HFF-Myc (cell line): ENCODE data around the gene DHRS9.

Source experiments
- DNase-seq: peaks from one replicate; pipeline ENCODE4 v3.0.0-alpha.2; 2011; ENCODE audit warnings: low read depth; ENCODE audit errors: extremely low read depth
- H3K4me3 ChIP-seq: replicated peaks from 2 replicates; pipeline ENCODE4 v1.5.1; 2011; ENCODE audit warnings: low read depth, mild to moderate bottlenecking, control low read depth, low read length
- TF ChIP-seq, protein P1 (sequence below): IDR thresholded peaks from 2 replicates; pipeline ENCODE4 v1.5.1; 2012; ENCODE audit warnings: mild to moderate bottlenecking, low read depth, low read length, control low read depth; ENCODE audit errors: missing control alignments

The DHRS9 gene

DNA sequence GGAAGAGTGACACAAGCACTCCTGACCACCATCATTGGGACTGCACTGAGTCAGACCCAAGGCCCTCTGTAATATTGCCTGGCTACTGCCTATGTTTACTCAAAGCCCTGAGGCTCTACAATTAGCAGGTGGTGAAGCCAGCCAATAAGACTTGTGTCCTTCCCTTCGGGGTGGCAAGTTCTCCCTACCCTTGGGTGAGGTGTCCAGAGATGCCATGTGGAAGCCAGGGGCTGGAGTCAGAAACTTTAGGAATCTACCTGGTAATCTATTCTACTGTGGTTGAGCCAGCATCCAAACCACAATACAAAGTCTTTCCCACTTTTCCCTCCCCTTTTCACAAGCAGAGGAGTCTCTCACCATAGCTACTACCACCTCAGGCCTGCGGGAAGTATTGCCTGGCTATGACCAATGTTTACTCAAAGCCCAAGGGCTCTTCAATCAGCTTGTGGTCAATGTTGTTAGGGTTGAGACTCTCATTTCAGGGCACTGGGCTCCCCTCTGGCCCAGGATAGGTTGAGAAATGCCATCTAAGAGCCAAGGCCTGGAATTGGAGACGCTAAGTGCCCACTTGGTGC is 17.6 kb downstream of the DHRS9 start:
- no peak for DNase-seq
- TF ChIP-seq, protein P1, sequence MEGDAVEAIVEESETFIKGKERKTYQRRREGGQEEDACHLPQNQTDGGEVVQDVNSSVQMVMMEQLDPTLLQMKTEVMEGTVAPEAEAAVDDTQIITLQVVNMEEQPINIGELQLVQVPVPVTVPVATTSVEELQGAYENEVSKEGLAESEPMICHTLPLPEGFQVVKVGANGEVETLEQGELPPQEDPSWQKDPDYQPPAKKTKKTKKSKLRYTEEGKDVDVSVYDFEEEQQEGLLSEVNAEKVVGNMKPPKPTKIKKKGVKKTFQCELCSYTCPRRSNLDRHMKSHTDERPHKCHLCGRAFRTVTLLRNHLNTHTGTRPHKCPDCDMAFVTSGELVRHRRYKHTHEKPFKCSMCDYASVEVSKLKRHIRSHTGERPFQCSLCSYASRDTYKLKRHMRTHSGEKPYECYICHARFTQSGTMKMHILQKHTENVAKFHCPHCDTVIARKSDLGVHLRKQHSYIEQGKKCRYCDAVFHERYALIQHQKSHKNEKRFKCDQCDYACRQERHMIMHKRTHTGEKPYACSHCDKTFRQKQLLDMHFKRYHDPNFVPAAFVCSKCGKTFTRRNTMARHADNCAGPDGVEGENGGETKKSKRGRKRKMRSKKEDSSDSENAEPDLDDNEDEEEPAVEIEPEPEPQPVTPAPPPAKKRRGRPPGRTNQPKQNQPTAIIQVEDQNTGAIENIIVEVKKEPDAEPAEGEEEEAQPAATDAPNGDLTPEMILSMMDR = no peak
- no peak overlapping the region for H3K4me3 ChIP-seq

DNA sequence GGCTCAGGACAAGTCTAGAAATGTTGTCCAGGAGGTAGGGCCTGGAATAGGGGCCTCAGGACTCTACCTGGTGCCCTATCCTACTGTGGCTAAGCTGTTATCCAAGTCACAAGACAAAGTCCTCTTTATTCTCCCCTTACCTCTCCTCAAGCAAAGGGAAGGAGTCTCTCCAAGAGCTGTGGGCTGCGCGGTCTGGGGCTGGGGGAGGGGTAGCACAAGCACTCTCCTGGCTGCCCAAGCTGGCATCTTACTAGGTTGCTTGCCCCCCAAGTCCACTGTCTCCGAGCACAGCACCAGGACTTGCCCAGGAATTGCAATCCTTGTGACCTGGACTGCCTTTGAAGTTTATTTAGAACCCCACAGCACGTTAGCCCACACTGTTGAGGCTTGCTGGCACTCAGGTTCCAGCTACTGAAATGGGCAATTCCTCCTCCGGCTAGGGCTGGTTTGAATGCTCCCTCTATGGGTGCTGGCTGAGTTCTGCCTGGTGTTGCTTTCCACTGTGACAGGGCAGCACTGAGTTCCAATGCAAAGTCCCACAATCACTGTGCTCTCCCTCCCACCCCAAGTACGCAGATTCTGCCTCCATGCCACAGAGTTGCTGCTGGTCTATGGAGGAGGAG is 18.5 kb downstream of the DHRS9 start:
- TF ChIP-seq, protein P1 = no peak
- no peak overlapping the region for H3K4me3 ChIP-seq
- no peak for DNase-seq

DNA sequence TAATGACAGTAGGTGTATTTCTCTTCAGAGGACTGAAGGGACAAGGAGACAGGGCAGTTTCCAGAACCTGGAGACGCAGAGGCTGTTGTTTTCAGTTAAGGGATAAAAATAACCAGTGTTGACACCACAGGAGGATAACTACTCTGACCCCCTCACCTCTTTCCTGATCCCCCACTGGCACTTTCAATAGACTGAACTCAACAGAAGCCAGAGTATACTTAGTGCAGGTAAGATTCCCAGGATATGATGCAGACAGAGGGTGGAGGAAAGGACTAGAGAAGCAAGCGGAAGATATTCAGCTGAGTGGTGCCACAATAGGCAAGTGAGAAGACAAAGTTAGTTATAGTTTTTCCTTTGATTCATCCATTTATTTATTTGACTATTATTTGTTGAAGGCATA is 19.8 kb downstream of the DHRS9 start:
- DNase-seq = no peak
- no peak overlapping the region for H3K4me3 ChIP-seq
- TF ChIP-seq, protein P1 = no peak

DNA sequence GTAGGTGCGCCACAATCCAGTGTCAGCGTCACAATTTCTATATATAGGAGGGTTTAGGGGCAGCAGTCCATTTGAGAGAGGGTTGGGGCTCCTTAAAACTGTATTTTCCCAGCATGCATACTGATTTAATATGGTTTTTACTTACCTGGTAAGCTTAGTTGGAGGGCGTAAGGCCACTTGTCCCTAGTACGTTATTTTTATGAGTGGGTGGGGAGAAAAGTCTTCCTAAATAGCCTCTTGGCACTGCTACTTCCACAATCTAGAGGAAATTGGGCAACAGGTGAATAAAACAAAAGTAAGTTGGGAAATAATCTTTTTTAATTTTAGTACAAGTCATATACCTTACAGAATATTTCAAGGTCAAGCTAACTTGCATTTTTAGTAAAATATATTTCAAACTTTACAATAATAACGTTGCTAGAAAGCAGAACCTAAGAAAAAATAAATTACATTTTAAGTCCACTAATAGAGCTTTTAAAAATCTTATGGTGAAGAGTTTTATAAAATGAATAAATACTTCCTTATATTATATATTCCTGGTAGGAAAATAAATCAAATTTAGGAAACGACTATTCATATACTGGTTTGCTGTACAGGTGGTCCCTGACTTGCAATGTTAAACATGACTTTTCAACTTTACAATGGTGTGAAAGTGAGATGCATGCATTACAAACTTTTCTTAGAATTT is 20.9 kb downstream of the DHRS9 start:
- TF ChIP-seq, protein P1 = no peak
- DNase-seq = no peak
- no peak overlapping the region for H3K4me3 ChIP-seq

DNA sequence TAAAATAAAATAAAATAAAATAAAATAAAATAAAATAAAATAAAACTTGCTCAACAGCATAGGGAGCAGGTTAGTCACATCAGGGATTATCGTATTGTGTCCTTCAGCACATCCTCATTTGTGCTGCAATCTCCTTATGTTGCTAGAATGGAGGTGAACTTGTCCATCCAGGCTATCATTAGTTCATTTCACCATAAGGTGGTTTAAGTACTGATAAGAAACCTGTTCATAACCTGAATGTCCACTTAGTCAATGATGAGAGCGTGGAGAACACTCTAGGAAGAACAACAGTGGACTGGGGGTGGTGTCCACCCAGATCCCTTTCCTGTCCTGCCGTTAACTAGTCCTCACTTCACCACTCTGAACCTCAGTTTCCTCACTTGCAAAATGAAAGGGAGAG is 21.9 kb downstream of the DHRS9 start:
- TF ChIP-seq, protein P1 = no peak
- DNase-seq = no peak
- H3K4me3 ChIP-seq = no peak overlapping the region

DNA sequence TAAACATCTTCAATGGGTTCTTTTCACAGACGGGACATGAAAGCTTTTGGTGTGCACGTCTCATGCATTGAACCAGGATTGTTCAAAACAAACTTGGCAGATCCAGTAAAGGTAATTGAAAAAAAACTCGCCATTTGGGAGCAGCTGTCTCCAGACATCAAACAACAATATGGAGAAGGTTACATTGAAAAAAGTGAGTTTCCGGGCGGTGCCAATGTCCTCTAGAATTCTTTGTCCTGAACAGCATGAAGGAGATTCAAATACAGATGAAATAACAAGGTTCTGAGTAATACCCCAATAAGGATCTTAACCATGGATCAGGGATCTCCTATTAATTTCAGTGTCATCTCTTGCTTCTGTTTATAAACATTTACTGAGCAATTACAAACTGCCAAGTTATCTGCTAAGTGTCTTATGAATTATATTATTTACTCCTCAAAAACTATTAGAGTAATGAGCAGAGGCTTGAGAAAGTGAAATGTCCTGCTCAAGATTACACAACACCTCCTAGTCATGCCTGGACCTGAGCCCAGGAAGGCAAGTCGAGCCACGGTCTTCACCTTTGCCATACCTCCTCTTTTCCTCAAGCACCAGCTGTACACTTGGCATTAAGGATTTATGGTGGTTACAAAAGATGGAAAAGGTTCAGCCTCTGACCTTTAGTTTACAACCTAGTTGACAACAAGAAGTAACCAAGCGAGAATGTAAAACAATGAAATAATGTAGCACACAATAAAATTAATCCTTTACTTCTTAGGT is 22.6 kb downstream of the DHRS9 start:
- TF ChIP-seq, protein P1 = no peak
- DNase-seq = no peak
- H3K4me3 ChIP-seq = no peak overlapping the region
